IMR-90 (cell line): ENCODE data around the gene SCAF11. TPM values are rescaled to one million over a fixed set of nuclear protein-coding genes. Genes with fewer than 3 reads are reported as not detected.

ENCODE experiments used
- ATAC-seq: fragments of 200-7000 bp; cut with Tn5 transposase; 2 replicates; pipeline ENCODE4 v1.9.1; 2020; ENCODE audit warnings: low read depth, mild to moderate bottlenecking, moderate library complexity
- BruUV-seq: library from RNA; stranded (reverse); fragments of 400-500 nt; replicated peaks from 2 replicates; lab custom pipeline; 2021; lab: Mats Ljungman, UMichigan
- CTCF ChIA-PET: fragments of 300-600 bp; formaldehyde crosslinking; extraction: SDS; loops from one replicate; lab custom pipeline; 2021; ENCODE audit warnings: antibody characterized with exemption; lab: Yijun Ruan, JAX
- POLR2A ChIA-PET: fragments of 300-600 bp; sonication (Branson Sonifier 250); formaldehyde crosslinking; loops from one replicate; lab custom pipeline; 2022; ENCODE audit warnings: antibody characterized with exemption; ENCODE audit not compliant: unreplicated experiment; lab: Charles Lee
- DNase-seq: peaks from one replicate; pipeline ENCODE4 v3.0.0; 2013
- H2AFZ ChIP-seq: replicated peaks from 2 replicates; pipeline ENCODE3; 2013; ENCODE audit warnings: low read length, mild to moderate bottlenecking; ENCODE audit not compliant: poor library complexity
- H2AK5ac ChIP-seq: 2 replicates; pipeline ENCODE4 v1.6.1; 2013; ENCODE audit warnings: low read depth, low read length, inconsistent platforms
- H2AK9ac ChIP-seq: replicated peaks from 2 replicates; pipeline ENCODE3; 2013; ENCODE audit warnings: mild to moderate bottlenecking, low read depth, low read length, moderate library complexity; ENCODE audit not compliant: poor library complexity
- H2BK120ac ChIP-seq: 2 replicates; pipeline ENCODE4 v1.6.1; 2013; ENCODE audit warnings: low read depth, low read length, inconsistent platforms
- H2BK15ac ChIP-seq: 3 replicates; pipeline ENCODE4 v1.6.1; 2013; ENCODE audit warnings: low read depth, low read length, inconsistent platforms
- H2BK20ac ChIP-seq: 2 replicates; pipeline ENCODE4 v1.6.1; 2013; ENCODE audit warnings: low read depth, mild to moderate bottlenecking, inconsistent platforms, low read length, moderate library complexity
- H2BK5ac ChIP-seq: 2 replicates; pipeline ENCODE4 v1.6.1; 2013; ENCODE audit warnings: mild to moderate bottlenecking, low read depth, low read length, inconsistent platforms; ENCODE audit not compliant: poor library complexity, severe bottlenecking
- H3K14ac ChIP-seq: replicated peaks from 2 replicates; pipeline ENCODE4 v1.6.1; 2013; ENCODE audit warnings: low read depth, low read length, inconsistent platforms
- H3K18ac ChIP-seq: 2 replicates; pipeline ENCODE4 v1.6.1; 2013; ENCODE audit warnings: low read depth, low read length, control low read depth
- H3K23ac ChIP-seq: 2 replicates; pipeline ENCODE4 v1.6.1; 2013; ENCODE audit warnings: low read depth, low read length, inconsistent platforms
- H3K27ac ChIP-seq: 2 replicates; pipeline ENCODE4 v1.5.1; 2013; ENCODE audit warnings: mild to moderate bottlenecking, control low read depth, low read length; ENCODE audit not compliant: insufficient read depth
- H3K27me3 ChIP-seq: 2 replicates; pipeline ENCODE4 v1.6.1; 2013; ENCODE audit warnings: low read length; ENCODE audit not compliant: control insufficient read depth, insufficient read depth
- H3K36me3 ChIP-seq: 2 replicates; pipeline ENCODE4 v1.6.1; 2013; ENCODE audit warnings: low read length, mixed read lengths; ENCODE audit not compliant: control insufficient read depth, insufficient read depth
- H3K4ac ChIP-seq: 2 replicates; pipeline ENCODE4 v1.6.1; 2013; ENCODE audit warnings: low read depth, low read length, inconsistent platforms
- H3K4me1 ChIP-seq: 2 replicates; pipeline ENCODE4 v1.6.1; 2013; ENCODE audit warnings: low read length, mixed read lengths; ENCODE audit not compliant: control insufficient read depth, insufficient read depth
- H3K4me2 ChIP-seq: 2 replicates; pipeline ENCODE4 v1.6.1; 2013; ENCODE audit warnings: low read depth, mild to moderate bottlenecking, control low read depth, low read length, moderate library complexity
- H3K4me3 ChIP-seq: 2 replicates; pipeline ENCODE4 v1.5.1; 2013; ENCODE audit warnings: low read depth, mild to moderate bottlenecking, control low read depth, low read length, moderate library complexity; ENCODE audit not compliant: insufficient read depth
- H3K56ac ChIP-seq: 2 replicates; pipeline ENCODE4 v1.6.1; 2013; ENCODE audit warnings: low read length, inconsistent platforms; ENCODE audit not compliant: insufficient read depth; ENCODE audit errors: extremely low read depth
- H3K79me1 ChIP-seq, 2 experiments: 2 replicates each; pipeline ENCODE4 v1.6.1; 2013; ENCODE audit warnings: low read length in 2 of 2, inconsistent platforms in 1 of 2, low read depth in 1 of 2
- H3K9ac ChIP-seq: 2 replicates; pipeline ENCODE4 v1.6.1; 2013; ENCODE audit warnings: low read depth, low read length, control low read depth
- H3K9me1 ChIP-seq: 2 replicates; pipeline ENCODE4 v1.6.1; 2013; ENCODE audit warnings: low read length, inconsistent platforms; ENCODE audit not compliant: insufficient read depth
- H3K9me3 ChIP-seq: 2 replicates; pipeline ENCODE4 v1.6.1; 2013; ENCODE audit warnings: low read length; ENCODE audit not compliant: control insufficient read depth, insufficient read depth
- H4K20me1 ChIP-seq: 2 replicates; pipeline ENCODE4 v1.6.1; 2013; ENCODE audit warnings: low read length, inconsistent platforms; ENCODE audit not compliant: insufficient read depth
- H4K5ac ChIP-seq: 2 replicates; pipeline ENCODE4 v1.6.1; 2013; ENCODE audit warnings: mild to moderate bottlenecking, low read depth, low read length, control low read depth
- H4K8ac ChIP-seq, 2 experiments: 2 replicates each; pipeline ENCODE4 v1.6.1; 2013; ENCODE audit warnings: low read depth in 2 of 2, low read length in 2 of 2, control low read depth in 1 of 2, inconsistent platforms in 1 of 2
- H4K91ac ChIP-seq: 2 replicates; pipeline ENCODE4 v1.6.1; 2013; ENCODE audit warnings: low read depth, low read length, inconsistent platforms; ENCODE audit not compliant: insufficient read depth
- CEBPB ChIP-seq: IDR thresholded peaks from 2 replicates; pipeline ENCODE4 v1.6.1; 2012; ENCODE audit warnings: low read depth, low read length, improper control_type of control experiment
- ELK1 ChIP-seq: fragments of 150-350 bp; IDR thresholded peaks from 2 replicates; pipeline ENCODE4 v1.6.1; 2016; ENCODE audit warnings: low read depth, mild to moderate bottlenecking, low read length, moderate library complexity, borderline replicate concordance
- POLR2A ChIP-seq: IDR thresholded peaks from 2 replicates; pipeline ENCODE4 v1.6.1; 2012; ENCODE audit warnings: mild to moderate bottlenecking, low read depth, low read length
- RCOR1 ChIP-seq: IDR thresholded peaks from 2 replicates; pipeline ENCODE4 v1.6.1; 2012; ENCODE audit warnings: mild to moderate bottlenecking, low read length, improper control_type of control experiment; ENCODE audit not compliant: insufficient replicate concordance
- USF2 ChIP-seq: fragments of 150-350 bp; IDR thresholded peaks from 2 replicates; pipeline ENCODE4 v1.6.1; 2017; ENCODE audit warnings: mild to moderate bottlenecking, antibody characterized with exemption, low read length, low read depth
- WGBS, 2 experiments: methylation state at CpG; one replicate each; pipeline versions ENCODE4 v1.1.5 to v1.1.7; 2013; ENCODE audit warnings: missing lambda C conversion rate in 2 of 2; ENCODE audit not compliant: insufficient read length in 1 of 2; ENCODE audit errors: extremely low coverage in 2 of 2; 5-methylcytosine and 5-hydroxymethylcytosine counted together
- dilution Hi-C: fragments of 300-500 bp; cut with HindIII; formaldehyde crosslinking; loops from one replicate; pipeline ENCODE4 v1.14.3; 2018; ENCODE audit warnings: low sequenced_read_pairs; ENCODE audit not compliant: unreplicated experiment
- in situ Hi-C: fragments of 300-500 bp; cut with MboI; formaldehyde crosslinking; loops from 3 replicates; pipeline ENCODE4 v1.14.3; 2019; ENCODE audit warnings: low sequenced_read_pairs, inconsistent platforms, mixed read lengths
- intact Hi-C: fragments of 100-400 bp; cut with micrococcal nuclease; formaldehyde crosslinking; loops from 2 replicates; pipeline ENCODE4 v1.10.0; 2022
- polyA plus RNA-seq, 3 experiments: library from polyadenylated mRNA; depleted of rRNA; stranded (reverse); fragments of >200 nt; gene quantifications; 2 replicates each; pipeline ENCODE4 v1.2.3, GENCODE V29; 2012; ENCODE audit warnings: low replicate concordance in 1 of 3
- total RNA-seq: library from RNA; depleted of rRNA; stranded (reverse); fragments of >200 nt; gene quantifications from 2 replicates; pipeline ENCODE4 v1.2.3, GENCODE V29; 2012

SCAF11 gene
- total and polyA plus RNA-seq, 2 of the 4 experiments (the other 2 are of a cell fraction), result 33.9 to 70.4 TPM

- Histone ChIP-seq H3K9ac (no peak overlapping the region), H3K9me3 (no peaks in the 10 kb centered on the region), H3K27me3 (no peaks in the 10 kb centered on the region), H4K91ac (no peak overlapping the region), H4K5ac (no peak overlapping the region), H3K79me1 (peaks cover 5 to 39% of the 10 kb centered on the region in 2 experiments; a peak in 3 of 4 replicates), H3K4ac (no peak overlapping the region), H2BK5ac (no peak overlapping the region), H3K18ac (no peak overlapping the region), H4K8ac (no peak overlapping the region), H2BK120ac (no peak overlapping the region), H2AK5ac (no peak overlapping the region), H3K36me3 (peaks cover 13% of the 10 kb centered on the region), H3K14ac (no peak overlapping the region), H3K4me1 (peaks cover under 1% of the 10 kb centered on the region; the same call in 1 of the 2 replicates), H3K23ac (no peak overlapping the region), H2BK15ac (no peak overlapping the region), H3K4me2 (no peak overlapping the region), H2AFZ (no peak overlapping the region), H3K9me1 (no peaks in the 10 kb centered on the region), H3K56ac (no peak overlapping the region), H3K27ac (no peak overlapping the region), H2AK9ac (no peak overlapping the region), H4K20me1 (peaks cover 3% of the 10 kb centered on the region; the same call in 1 of the 2 replicates), H3K4me3 (no peak overlapping the region), H2BK20ac (no peak overlapping the region)
- ChIA-PET CTCF (no interaction called here), POLR2A (no interaction called here)
- no CpG with 5 or more reads among the region's 2 CpGs for WGBS, 2 experiments
- BruUV-seq, result no TSS peak
- intact Hi-C loops (no loop called here), in situ Hi-C loops (no loop called here), dilution Hi-C loops (no loop called here)
- no peak for TF ChIP-seq POLR2A
- no peak for TF ChIP-seq USF2
- TF ChIP-seq RCOR1, result no peak
- TF ChIP-seq ELK1, result no peak
- TF ChIP-seq CEBPB, result no peak
- ATAC-seq (no peak), DNase-seq (no peak)
These were observed 50.6 kb downstream of the SCAF11 start for GRCh38 chr12:45939759-45940158.
